Esophagus squamous epithelium (tissue), 5 donors: ENCODE results near the gene ABCA6. TPM values are rescaled to one million over a fixed set of nuclear protein-coding genes. Genes with fewer than 3 reads are reported as not detected.
A peak's percentile ranks its signal among the peaks of the same experiment; 100 is the strongest.

Source experiments
- DNase-seq: peaks from one replicate; lab custom pipeline; 2025; lab: John Stamatoyannopoulos, UW
- H3K27ac ChIP-seq, 4 donors: fragments of 200-600 bp; sonication (generic); one replicate each; pipeline ENCODE4 v1.5.1; 2016 to 2019; ENCODE audit warnings: mild to moderate bottlenecking in 1 of 4
- H3K27me3 ChIP-seq, 4 donors: fragments of 200-600 bp; sonication (generic); 1 replicate in 3 of 4; 2 replicates in 1 of 4; pipeline versions ENCODE4 v1.5.1 to v1.6.0; 2017 to 2021; ENCODE audit warnings: antibody characterized with exemption in 1 of 4
- H3K36me3 ChIP-seq, 3 donors: fragments of 200-600 bp; sonication (generic); one replicate each; pipeline ENCODE4 v1.5.1; 2016 to 2019
- H3K4me1 ChIP-seq, 3 donors: fragments of 200-600 bp; sonication (generic); one replicate each; pipeline ENCODE4 v1.5.1; 2017 to 2019
- H3K4me3 ChIP-seq, 4 donors: fragments of 200-600 bp; sonication (generic); 1 replicate in 3 of 4; 2 replicates in 1 of 4; pipeline ENCODE4 v1.5.1; 2016 to 2019; ENCODE audit warnings: mild to moderate bottlenecking in 2 of 4, moderate library complexity in 1 of 4
- H3K9me3 ChIP-seq, 3 donors: fragments of 200-600 bp; sonication (generic); one replicate each; pipeline ENCODE4 v1.5.1; 2016 to 2019
- CTCF ChIP-seq, 6 experiments: fragments of 450-650 bp in 4 of 6; fragments of 200-600 bp in 2 of 6; sonication (generic) in 2 of 6; IDR thresholded peaks; one replicate each; pipeline ENCODE4 v1.5.1; 2016 to 2019; ENCODE audit warnings: antibody characterized with exemption in 6 of 6, mild to moderate bottlenecking in 4 of 6, moderate library complexity in 4 of 6
- POLR2A ChIP-seq, 4 donors: fragments of 450-650 bp; IDR thresholded peaks; one replicate each; pipeline ENCODE4 v1.6.1; 2017; ENCODE audit warnings: antibody characterized with exemption in 4 of 4, mild to moderate bottlenecking in 4 of 4, moderate library complexity in 3 of 4
- WGBS, 2 donors: methylation state at CpG; one replicate each; pipeline ENCODE4 v1.1.5; 2018; 5-methylcytosine and 5-hydroxymethylcytosine counted together
- intact Hi-C: fragments of 100-400 bp; cut with DNase I; formaldehyde crosslinking; loops from one replicate; pipeline ENCODE4 v1.15.0; 2022
- total RNA-seq, 4 donors: library from RNA; depleted of rRNA; stranded (reverse); fragments of >200 nt; gene quantifications; one replicate each; pipeline ENCODE4 v1.1.0, GENCODE V29; 2016
- donor health status: DM: yes; HTN: yes; CAD: no.

ABCA6 gene
- total RNA-seq, 4 donors from 2014 or later = 4.2 to 52.1 (median 8.9) TPM

GRCh38 chr17:69142175-69142802, 594 bp upstream of the ABCA6 start:
- Histone ChIP-seq H3K36me3 (peaks cover 0 to 8% (median 0%) of the 10 kb centered on the region in 3 donors), H3K4me3 (peak overlapping the region in 3 of 4 donors; percentile 24 to 58 (median 36)), H3K27ac (peak overlapping the region in 3 of 4 donors; percentile 52 to 69 (median 63)), H3K4me1 (peaks cover 0 to 12% (median 5%) of the 10 kb centered on the region in 3 donors), H3K9me3 (no peaks in the 10 kb centered on the region), H3K27me3 (no peaks in the 10 kb centered on the region)
- intact Hi-C loops = no loop called here
- DNase-seq = no peak
- TF ChIP-seq POLR2A (IDR thresholded peaks at IDR 0.05) (no peak), CTCF (IDR thresholded peaks at IDR 0.05) (no peak)
- 36 to 40% methylated on average over 3 of the region's 3 CpGs for WGBS, 2 donors

GRCh38 chr17:69134112-69134511, 7.6 kb downstream of the ABCA6 start:
- no peaks in the 10 kb centered on the region for H3K4me1 ChIP-seq
- TF ChIP-seq CTCF (IDR thresholded peaks at IDR 0.05) (no peak), POLR2A (IDR thresholded peaks at IDR 0.05) (no peak)
- 56 to 79% methylated on average over 3 of the region's 3 CpGs for WGBS, 2 donors
- no peak overlapping the region for H3K27ac ChIP-seq
- intact Hi-C loops = no loop called here
- no peak for DNase-seq
- H3K36me3 ChIP-seq = peaks cover 0 to 28% (median 0%) of the 10 kb centered on the region in 3 donors
- H3K9me3 ChIP-seq = no peaks in the 10 kb centered on the region
- no peak overlapping the region for H3K4me3 ChIP-seq
- H3K27me3 ChIP-seq = no peaks in the 10 kb centered on the region

GRCh38 chr17:69130627-69131296, 10.9 kb downstream of the ABCA6 start:
- no peaks in the 10 kb centered on the region for H3K27me3 ChIP-seq
- DNase-seq = no peak
- intact Hi-C loops = no loop called here
- H3K4me3 ChIP-seq = no peak overlapping the region
- H3K9me3 ChIP-seq = no peaks in the 10 kb centered on the region
- H3K4me1 ChIP-seq = no peaks in the 10 kb centered on the region
- no peak overlapping the region for H3K27ac ChIP-seq
- WGBS, 2 donors = 72 to 78% methylated on average over 6 of the region's 6 CpGs
- TF ChIP-seq POLR2A (IDR thresholded peaks at IDR 0.05) (no peak), CTCF (IDR thresholded peaks at IDR 0.05) (no peak)
- H3K36me3 ChIP-seq = peaks cover 0 to 8% (median 0%) of the 10 kb centered on the region in 3 donors

- Histone ChIP-seq H3K36me3 (no peaks in the 10 kb centered on the region), H3K4me1 (peaks cover 0 to under 1% (median 0%) of the 10 kb centered on the region in 3 donors), H3K27me3 (no peaks in the 10 kb centered on the region), H3K4me3 (no peak overlapping the region), H3K27ac (no peak overlapping the region), H3K9me3 (no peaks in the 10 kb centered on the region)
- no peak for DNase-seq
- TF ChIP-seq POLR2A (IDR thresholded peaks at IDR 0.05) (no peak), CTCF (IDR thresholded peaks at IDR 0.05) (no peak)
- intact Hi-C loops = no loop called here
- 72 to 81% methylated on average over 1 of the region's 1 CpG for WGBS, 2 donors
Observed at GRCh38 chr17:69123626-69124025, 18.1 kb downstream of the ABCA6 start.

GRCh38 chr17:69122065-69122464, 19.6 kb downstream of the ABCA6 start:
- no peak overlapping the region for H3K27ac ChIP-seq
- no peak for DNase-seq
- no peaks in the 10 kb centered on the region for H3K36me3 ChIP-seq
- WGBS, 2 donors = 94% methylated on average over 5 of the region's 5 CpGs
- peaks cover 0 to 9% (median 0%) of the 10 kb centered on the region in 3 donors for H3K4me1 ChIP-seq
- no peaks in the 10 kb centered on the region for H3K9me3 ChIP-seq
- intact Hi-C loops = no loop called here
- TF ChIP-seq POLR2A (IDR thresholded peaks at IDR 0.05) (no peak), CTCF (IDR thresholded peaks at IDR 0.05) (no peak)
- no peak overlapping the region for H3K4me3 ChIP-seq
- H3K27me3 ChIP-seq = no peaks in the 10 kb centered on the region
